SIG-M5 treated with dmso at 0.1 percent for 504 hours (cell line): Measurements from ENCODE around the gene ST7L.
A peak's percentile ranks its signal among the peaks of the same experiment; 100 is the strongest.
"Not testable (repeated sequence)": the region's sequence is repeated elsewhere in the genome, so short reads cannot be mapped to it uniquely, and the experiment has no call there.

Experiments used
- DNase-seq: peaks from one replicate; lab custom pipeline; 2025; ENCODE audit not compliant: unreplicated experiment; lab: John Stamatoyannopoulos, UW

The ST7L gene

DNA sequence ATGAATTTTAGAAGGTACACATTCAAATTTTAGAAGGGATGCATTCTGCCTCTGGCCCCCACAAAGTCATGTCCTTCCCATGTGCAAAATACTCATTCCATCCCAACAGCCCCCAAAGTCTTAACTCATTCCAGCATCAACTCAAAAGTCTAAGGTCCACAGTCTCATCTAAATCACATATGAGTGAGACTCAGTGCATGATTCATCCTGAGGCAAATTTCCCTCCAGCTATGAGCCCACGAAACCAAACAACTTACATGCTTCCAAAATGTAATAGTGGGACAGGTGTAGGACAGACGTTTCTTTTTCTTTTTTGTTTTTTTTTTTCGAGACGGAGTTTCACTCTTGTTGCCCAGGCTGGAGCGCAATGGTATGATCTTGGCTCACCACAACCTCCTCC lies 122.7 kb downstream of the ST7L start:
- no peak for DNase-seq

DNA sequence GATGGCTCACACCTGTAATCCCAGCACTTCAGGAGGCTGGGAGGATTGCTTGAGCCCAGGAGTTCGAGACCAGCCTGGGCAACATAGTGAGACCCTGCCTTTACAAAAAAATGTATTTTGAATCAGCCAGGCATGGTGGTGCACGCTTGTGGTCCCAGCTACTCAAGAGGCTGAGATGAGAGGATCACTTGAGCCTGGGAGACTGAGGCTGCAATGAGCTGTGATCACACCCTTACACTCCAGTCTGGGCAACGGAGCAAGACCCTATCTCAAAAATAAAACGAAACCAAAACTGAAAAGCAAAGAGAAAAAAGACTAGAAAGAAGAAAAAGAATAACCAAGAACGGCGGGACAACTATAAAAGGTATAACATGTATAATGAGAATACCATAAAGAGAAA lies 125.6 kb downstream of the ST7L start:
- DNase-seq, result no peak

- peak; percentile 4 for DNase-seq
Observed at GRCh38 chr1:112492076-112492475, 126.9 kb downstream of the ST7L start.

DNA sequence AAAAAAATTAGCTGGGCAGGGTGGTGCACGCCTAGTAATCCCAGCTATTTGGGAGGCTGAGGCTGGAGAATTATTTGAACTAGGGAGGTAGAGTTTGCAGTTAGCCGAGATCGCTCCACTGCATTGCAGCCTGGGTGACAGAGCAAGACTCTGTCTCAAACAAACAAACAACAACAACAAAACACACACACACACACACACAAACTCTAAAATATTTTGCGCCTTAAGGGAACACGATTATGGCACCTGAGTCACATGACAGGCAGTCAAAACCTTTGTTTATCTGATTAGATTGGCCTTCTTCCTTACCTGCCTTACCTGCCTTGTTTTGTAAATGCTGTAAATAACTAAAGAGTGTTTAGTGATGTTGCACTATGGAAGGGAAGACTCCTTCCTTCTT lies 130.8 kb downstream of the ST7L start:
- DNase-seq, result no peak

GRCh38 chr1:112487686-112488085 lies 131.3 kb downstream of the ST7L start:
- not testable (repeated sequence) for DNase-seq

DNA sequence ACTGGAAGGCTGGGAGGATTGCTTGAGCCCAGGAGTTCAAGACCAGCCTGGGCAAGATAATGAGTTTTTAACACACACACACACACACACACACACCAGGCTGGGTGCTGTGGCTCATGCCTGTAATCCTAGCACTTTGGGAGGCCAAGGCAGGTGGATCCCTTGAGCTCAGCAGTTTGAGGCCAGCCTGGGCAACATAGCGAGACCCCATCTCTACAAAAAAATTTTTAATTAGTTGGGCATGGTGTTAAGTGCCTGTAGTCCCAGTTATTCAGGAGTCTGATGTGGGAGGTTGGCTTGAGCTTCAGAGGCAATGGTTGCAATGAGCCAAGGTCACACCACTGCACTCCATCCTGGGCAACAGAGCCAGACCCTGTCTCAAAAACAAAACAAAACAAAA lies 132.9 kb downstream of the ST7L start:
- DNase-seq, result not testable (repeated sequence)

DNA sequence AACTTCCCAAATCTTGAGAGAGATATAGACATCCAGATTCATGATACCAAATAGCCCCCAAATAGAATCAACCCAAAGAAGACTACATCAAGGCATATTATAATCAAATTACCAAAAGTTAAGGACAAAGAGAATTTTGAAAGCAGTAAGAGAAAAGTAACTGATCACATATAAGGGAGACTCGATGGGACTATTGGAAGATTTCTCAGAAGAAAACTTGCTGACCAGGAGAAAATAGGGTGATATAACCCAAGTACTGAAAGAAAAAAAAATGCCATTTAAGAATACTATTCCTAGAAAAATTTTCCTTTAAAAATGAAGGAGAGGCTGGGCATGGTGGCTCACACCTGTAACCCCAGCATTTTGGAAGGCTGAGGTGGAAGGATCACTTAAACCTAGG lies 140.6 kb downstream of the ST7L start:
- DNase-seq, result no peak

DNA sequence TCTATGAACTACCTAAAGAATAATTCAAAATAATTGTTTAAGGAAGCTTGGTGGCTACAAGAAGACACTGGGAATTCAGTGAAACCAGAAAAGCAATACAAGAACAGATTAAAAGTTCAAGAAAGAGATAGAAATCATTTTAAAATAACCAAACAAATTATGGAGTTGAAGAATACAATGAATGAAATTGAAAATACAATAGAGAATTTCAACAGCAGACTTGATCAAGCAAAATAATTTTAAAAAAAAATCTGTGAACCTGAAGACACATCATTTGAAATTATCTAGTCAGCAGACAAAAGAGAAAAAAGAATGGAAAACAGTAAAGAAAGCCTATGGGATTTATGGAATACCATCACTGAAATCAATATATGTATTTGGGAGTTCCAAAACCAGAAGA lies 141.4 kb downstream of the ST7L start:
- DNase-seq, result no peak
